ENCODE results near the gene WFDC9. TPM values are rescaled to one million over a fixed set of nuclear protein-coding genes. Genes with fewer than 3 reads are reported as not detected.
"Not testable (repeated sequence)": the region's sequence is repeated elsewhere in the genome, so short reads cannot be mapped to it uniquely, and the experiment has no call there.

The WFDC9 gene
- not detected for total RNA-seq

DNA sequence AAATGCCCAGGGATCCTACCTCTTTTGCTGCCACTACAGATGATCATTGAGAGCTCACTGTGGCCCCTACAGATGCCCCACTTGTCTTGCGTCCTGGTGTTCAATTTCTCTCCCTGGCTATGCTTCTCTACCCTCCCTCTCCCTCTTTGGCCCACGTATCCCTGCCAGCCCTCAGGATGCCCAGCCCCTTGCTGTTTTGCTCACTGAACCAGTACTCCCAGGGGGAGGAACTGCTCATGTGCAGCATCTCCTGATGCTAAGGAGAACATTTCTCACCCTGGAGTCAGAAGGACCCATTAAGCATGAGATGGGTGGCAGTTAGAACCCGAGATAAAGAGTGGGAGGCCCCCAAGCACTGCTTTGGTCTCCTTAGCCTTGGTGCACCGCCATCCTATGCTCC is at the start of gene WFDC9:
WFDC9 (minus strand) TSS at position 101 of the 400 bp plus-strand sequence. CDS start 21,103 bp downstream, outside the sequence.
- H3K27ac Mint-ChIP-seq, result no peak within 1 kb of the TSS
- H3K9me3 Mint-ChIP-seq, result no peaks in the 10 kb centered on the region

DNA sequence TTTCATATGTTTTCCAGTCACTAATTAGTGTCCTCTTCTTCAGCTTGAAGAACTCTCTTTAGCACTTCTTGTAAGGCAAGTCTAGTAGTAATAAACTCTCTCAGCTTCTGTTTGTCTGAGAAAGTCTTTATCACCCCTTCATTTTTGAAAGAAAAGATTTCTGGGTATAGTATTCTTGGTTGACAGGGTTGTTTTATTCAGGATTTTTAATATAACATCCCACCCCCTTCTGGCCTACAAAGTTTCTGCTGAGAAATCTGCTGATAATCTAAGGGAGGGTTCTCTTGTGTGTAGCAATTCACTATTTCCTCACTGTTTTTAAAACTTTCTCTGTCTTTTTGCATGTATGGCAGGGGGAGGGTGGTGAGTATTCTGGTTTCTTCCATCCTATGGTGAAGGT is 48.6 kb upstream of the WFDC9 start:
- Mint-ChIP-seq H3K9me3 (peaks cover 8 to 10% of the 10 kb centered on the region in 2 donors), H3K4me3 (no peak overlapping the region)

More for the DNA sequence above, at the start of gene WFDC9:
- H3K36me3 Mint-ChIP-seq (ENCODE audit: insufficient read depth in 2 of 2), result no peaks in the 10 kb centered on the region
- no peak for ATAC-seq (replicated peaks in 1 of 2)
- no peak within 1 kb of the TSS for H3K4me3 Mint-ChIP-seq
- H3K4me1 Mint-ChIP-seq (ENCODE audit: low read depth), result peaks cover 5% of the 10 kb centered on the region
- peaks cover 48% of the 10 kb centered on the region for H3K27me3 Mint-ChIP-seq (ENCODE audit: low read depth)
- no peak for DNase-seq

DNA sequence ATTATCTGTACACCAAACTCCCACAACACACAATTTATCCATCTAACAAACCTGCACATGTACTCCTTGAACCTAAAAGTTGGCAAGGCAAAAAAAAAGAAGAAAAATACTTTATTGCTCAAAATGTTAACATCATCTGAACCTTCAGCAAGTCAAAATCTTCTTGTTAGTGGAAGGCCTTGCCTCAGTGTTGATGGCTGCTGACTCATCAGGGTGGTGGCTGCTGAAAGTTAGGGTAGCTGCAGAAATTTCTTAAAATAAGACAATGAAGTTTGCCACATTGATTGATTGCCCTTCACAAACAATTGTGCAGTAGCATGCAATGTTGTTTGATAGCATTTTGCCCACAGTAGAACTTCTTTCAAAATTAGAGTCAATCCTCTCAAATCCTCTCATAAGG is 41.7 kb upstream of the WFDC9 start:
- H3K4me3 Mint-ChIP-seq, result no peak overlapping the region
- H3K27ac Mint-ChIP-seq, result no peak overlapping the region
- peaks cover 48% of the 10 kb centered on the region for H3K27me3 Mint-ChIP-seq (ENCODE audit: low read depth)
- DNase-seq, result no peak
- ATAC-seq (replicated peaks in 1 of 2), result no peak
- H3K36me3 Mint-ChIP-seq (ENCODE audit: insufficient read depth in 2 of 2), result no peaks in the 10 kb centered on the region
- H3K9me3 Mint-ChIP-seq, result peaks cover 3 to 4% of the 10 kb centered on the region in 2 donors
- no peaks in the 10 kb centered on the region for H3K4me1 Mint-ChIP-seq (ENCODE audit: low read depth)

More for the DNA sequence above, 48.6 kb upstream of the WFDC9 start:
- Mint-ChIP-seq H3K27ac (no peak overlapping the region), H3K36me3 (ENCODE audit: insufficient read depth in 2 of 2) (peaks cover 2 to 5% of the 10 kb centered on the region in 2 donors), H3K27me3 (ENCODE audit: low read depth) (peaks cover 14% of the 10 kb centered on the region), H3K4me1 (ENCODE audit: low read depth) (no peaks in the 10 kb centered on the region)
- no peak for DNase-seq
- no peak for ATAC-seq (replicated peaks in 1 of 2)

DNA sequence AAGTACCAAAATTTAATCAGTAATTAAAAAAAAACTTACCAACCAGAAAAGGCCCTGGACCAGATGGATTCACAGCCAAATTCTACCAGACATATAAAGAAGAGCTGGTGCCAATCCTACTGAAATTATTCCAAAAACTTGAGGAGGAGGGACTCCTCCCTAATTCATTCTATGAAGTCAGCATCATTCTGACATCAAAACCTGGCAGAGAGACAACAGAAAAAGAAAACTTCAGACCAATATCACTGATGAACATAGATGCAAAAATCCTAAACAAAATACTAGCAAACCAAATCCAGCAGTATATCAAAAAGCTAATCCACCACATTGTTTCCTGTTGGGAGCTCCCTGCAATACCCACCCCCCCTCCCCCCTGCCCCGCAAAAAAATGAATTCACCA is 39.1 kb upstream of the WFDC9 start, which contains the start of gene WFDC11:
WFDC11 (minus strand) TSS at position 101 of the 400 bp plus-strand sequence. CDS start 19,639 bp downstream, outside the sequence.
- ATAC-seq (replicated peaks in 1 of 2) (no peak), DNase-seq (no peak)
- no peak within 1 kb of the TSS for H3K27ac Mint-ChIP-seq
- no peaks in the 10 kb centered on the region for H3K4me1 Mint-ChIP-seq (ENCODE audit: low read depth)
- H3K27me3 Mint-ChIP-seq (ENCODE audit: low read depth), result peaks cover 45% of the 10 kb centered on the region
- no peaks in the 10 kb centered on the region for H3K36me3 Mint-ChIP-seq (ENCODE audit: insufficient read depth in 2 of 2)
- H3K4me3 Mint-ChIP-seq, result no peak within 1 kb of the TSS
- H3K9me3 Mint-ChIP-seq, result peaks cover 0 to 3% of the 10 kb centered on the region in 2 donors

DNA sequence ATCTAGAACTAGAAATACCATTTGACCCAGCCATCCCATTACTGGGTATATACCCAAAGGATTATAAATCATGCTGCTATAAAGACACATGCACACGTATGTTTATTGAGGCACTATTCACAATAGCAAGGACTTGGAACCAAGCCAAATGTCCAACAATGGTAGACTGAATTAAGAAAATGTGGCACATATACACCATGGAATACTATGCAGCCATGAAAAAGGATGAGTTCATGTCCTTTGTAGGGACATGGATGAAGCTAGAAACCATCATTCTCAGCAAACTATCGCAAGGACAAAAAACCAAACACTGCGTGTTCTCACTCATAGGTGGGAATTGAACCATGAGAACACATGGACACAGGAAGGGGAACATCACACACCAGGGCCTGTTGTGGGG is 26.0 kb upstream of the WFDC9 start:
- not testable (repeated sequence) for H3K4me1 Mint-ChIP-seq (ENCODE audit: low read depth)

DNA sequence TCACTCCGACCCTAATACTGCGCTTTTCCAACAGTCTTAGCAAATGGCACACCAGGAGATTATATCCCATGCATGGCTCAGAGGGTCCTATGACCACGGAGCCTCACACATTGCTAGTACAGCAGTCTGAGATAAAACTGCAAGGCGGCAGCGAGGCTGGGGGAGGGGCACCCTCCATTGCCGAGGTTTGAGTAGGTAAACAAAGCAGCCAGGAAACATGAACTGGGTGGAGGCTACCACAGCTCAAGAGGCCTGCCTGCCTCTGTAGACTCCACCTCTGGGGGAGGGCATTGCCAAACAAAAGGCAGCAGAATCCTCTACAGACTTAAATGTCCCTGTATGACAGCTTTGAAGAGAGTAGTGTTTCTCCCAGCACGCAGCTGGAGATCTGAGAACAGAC is 20.6 kb upstream of the WFDC9 start:
- not testable (repeated sequence) for H3K27ac Mint-ChIP-seq; H3K4me1 Mint-ChIP-seq (ENCODE audit: low read depth); H3K36me3 Mint-ChIP-seq (ENCODE audit: insufficient read depth in 2 of 2); DNase-seq; ATAC-seq (replicated peaks in 1 of 2); H3K4me3 Mint-ChIP-seq; H3K9me3 Mint-ChIP-seq
- peaks cover 27% of the 10 kb centered on the region for H3K27me3 Mint-ChIP-seq (ENCODE audit: low read depth)

More for the DNA sequence above, 26.0 kb upstream of the WFDC9 start:
- not testable (repeated sequence) for DNase-seq; ATAC-seq (replicated peaks in 1 of 2); H3K36me3 Mint-ChIP-seq (ENCODE audit: insufficient read depth in 2 of 2); H3K27ac Mint-ChIP-seq; H3K9me3 Mint-ChIP-seq; H3K4me3 Mint-ChIP-seq
- H3K27me3 Mint-ChIP-seq (ENCODE audit: low read depth), result peaks cover 26% of the 10 kb centered on the region

DNA sequence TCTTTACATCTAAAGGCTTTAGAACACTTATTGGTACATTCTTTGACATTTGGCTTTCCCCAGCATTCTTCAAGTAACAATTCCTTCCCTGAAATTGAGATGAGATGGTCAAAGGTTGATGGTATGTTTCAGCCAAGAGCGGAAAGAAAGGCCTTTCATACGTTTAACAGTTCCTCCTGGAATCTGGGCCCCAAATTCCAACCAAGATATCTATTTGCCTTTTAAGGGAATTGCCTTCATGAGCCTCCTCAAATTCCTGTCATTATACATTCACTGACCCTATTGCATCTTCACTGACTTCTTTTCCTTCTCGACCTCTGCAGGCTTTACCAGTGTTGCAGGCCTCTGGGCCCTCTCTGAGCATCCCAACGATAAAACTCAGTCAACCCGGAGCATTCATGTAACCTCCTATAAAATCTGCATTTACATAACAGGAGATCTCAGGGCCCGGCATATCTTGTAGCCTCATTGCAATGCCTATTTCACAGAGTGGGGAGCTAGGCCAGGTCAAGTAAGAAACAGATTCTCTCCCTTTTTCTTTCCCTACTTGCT is 18.3 kb upstream of the WFDC9 start:
- Mint-ChIP-seq H3K9me3 (peaks cover 0 to 3% of the 10 kb centered on the region in 2 donors), H3K4me1 (ENCODE audit: low read depth) (no peaks in the 10 kb centered on the region), H3K27ac (no peak overlapping the region), H3K36me3 (ENCODE audit: insufficient read depth in 2 of 2) (no peaks in the 10 kb centered on the region), H3K27me3 (ENCODE audit: low read depth) (peaks cover 22% of the 10 kb centered on the region), H3K4me3 (no peak overlapping the region)
- DNase-seq, result no peak
- no peak for ATAC-seq (replicated peaks in 1 of 2)

DNA sequence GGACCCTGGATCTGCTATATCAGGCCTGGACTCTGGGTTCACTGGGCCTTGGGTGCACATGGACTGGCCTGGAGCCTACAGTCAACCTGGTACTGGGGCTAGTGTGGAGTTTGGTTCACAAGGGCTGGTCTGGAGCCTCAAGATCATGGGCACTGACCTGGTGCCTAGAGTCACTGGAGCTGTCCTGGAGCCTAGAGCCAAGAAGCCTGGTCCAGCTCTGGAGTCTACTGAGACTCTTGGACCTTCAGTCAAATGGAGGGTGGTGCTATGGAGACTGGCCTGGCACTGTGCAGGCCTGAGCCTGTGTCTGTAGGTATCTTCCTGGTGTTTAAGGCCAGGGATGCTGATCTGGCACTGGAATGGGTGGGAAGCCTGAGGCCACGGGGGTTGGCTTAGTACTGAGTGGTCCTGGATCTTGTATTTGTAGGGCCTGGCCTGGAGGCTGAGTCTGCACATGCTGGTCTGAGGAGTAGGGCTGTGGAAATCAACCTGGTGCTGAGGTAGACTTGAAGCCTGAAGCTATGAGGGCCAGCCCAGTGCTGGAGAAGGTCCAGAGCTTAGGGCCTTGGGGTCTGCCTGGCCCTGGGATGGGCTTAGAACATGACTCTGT is 16.5 kb upstream of the WFDC9 start:
- no peak overlapping the region for H3K4me3 Mint-ChIP-seq
- ATAC-seq (replicated peaks in 1 of 2), result no peak

DNA sequence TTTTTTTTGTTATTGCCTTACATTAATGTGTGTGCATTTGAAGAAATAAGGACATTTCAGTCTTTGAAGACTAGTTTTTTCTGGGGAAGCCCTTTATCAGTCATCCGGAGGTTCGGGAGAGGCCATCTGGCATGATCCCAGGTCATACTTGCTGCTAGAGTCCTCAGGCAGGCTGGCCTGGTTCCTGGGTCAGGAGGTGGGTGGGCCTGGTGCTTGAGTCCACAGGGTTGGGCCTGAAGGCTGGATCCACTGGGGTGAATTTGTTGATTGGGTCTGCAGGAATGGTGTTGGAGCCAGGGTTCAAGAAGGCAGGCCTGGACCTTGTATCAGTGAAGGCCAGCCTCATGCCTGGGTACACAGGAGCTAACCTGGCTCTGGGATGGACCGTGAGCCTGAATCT is 15.8 kb upstream of the WFDC9 start:
- no peak overlapping the region for H3K4me3 Mint-ChIP-seq
- no peaks in the 10 kb centered on the region for H3K27me3 Mint-ChIP-seq (ENCODE audit: low read depth)
- DNase-seq (no peak), ATAC-seq (replicated peaks in 1 of 2) (no peak)
- no peak overlapping the region for H3K27ac Mint-ChIP-seq
- no peaks in the 10 kb centered on the region for H3K36me3 Mint-ChIP-seq (ENCODE audit: insufficient read depth in 2 of 2)
- H3K4me1 Mint-ChIP-seq (ENCODE audit: low read depth), result no peaks in the 10 kb centered on the region
- no peaks in the 10 kb centered on the region for H3K9me3 Mint-ChIP-seq

More for the DNA sequence above, 16.5 kb upstream of the WFDC9 start:
- no peak for DNase-seq
- H3K36me3 Mint-ChIP-seq (ENCODE audit: insufficient read depth in 2 of 2), result no peaks in the 10 kb centered on the region
- H3K27ac Mint-ChIP-seq, result no peak overlapping the region
- peaks cover 6% of the 10 kb centered on the region for H3K27me3 Mint-ChIP-seq (ENCODE audit: low read depth)
- H3K9me3 Mint-ChIP-seq, result peaks cover 0 to 2% of the 10 kb centered on the region in 2 donors
- no peaks in the 10 kb centered on the region for H3K4me1 Mint-ChIP-seq (ENCODE audit: low read depth)

DNA sequence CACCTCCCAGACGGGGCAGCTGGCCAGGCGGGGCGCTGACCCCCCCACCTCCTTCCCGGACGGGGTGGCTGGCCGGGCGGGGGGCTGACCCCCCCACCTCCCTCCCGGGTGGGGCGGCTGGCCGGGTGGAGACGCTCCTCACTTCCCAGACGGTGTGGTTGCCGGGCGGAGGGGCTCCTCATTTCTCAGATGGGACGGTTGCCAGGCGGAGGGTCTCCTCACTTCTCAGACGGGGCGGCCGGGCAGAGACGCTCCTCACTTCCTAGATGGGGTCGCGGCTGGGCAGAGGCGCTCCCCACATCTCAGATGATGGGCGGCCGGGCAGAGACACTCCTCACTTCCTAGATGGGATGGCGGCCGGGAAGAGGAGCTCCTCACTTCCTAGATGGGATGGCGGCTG is 14.8 kb upstream of the WFDC9 start:
- not testable (repeated sequence) for H3K4me3 Mint-ChIP-seq, H3K9me3 Mint-ChIP-seq, H3K27ac Mint-ChIP-seq

DNA sequence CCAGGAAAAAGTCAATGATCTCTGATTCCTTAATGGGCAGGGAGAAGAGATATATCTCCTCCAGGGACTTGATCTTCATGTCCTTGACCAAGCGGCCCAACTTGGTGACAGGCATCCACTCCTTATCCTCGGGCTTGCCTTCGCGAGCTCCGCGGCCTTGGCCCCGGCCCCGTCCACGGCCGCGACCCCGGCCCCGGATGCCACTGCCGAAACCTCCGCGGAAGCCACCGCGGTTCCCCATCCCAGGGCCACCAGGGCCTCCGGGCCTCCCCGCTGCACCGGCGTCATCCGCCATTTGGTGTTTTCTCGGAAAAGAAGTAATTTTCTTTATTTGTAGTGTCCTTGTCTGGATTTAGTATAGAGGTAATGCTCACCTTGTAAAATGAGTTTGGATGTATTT is 10.0 kb upstream of the WFDC9 start:
- H3K36me3 Mint-ChIP-seq (ENCODE audit: insufficient read depth in 2 of 2); DNase-seq; H3K27me3 Mint-ChIP-seq (ENCODE audit: low read depth); H3K4me3 Mint-ChIP-seq; H3K27ac Mint-ChIP-seq; H3K9me3 Mint-ChIP-seq; ATAC-seq (replicated peaks in 1 of 2); H3K4me1 Mint-ChIP-seq (ENCODE audit: low read depth): not testable (repeated sequence)

More for the DNA sequence above, 14.8 kb upstream of the WFDC9 start:
- not testable (repeated sequence) for H3K4me1 Mint-ChIP-seq (ENCODE audit: low read depth); H3K27me3 Mint-ChIP-seq (ENCODE audit: low read depth); H3K36me3 Mint-ChIP-seq (ENCODE audit: insufficient read depth in 2 of 2); DNase-seq; ATAC-seq (replicated peaks in 1 of 2)

DNA sequence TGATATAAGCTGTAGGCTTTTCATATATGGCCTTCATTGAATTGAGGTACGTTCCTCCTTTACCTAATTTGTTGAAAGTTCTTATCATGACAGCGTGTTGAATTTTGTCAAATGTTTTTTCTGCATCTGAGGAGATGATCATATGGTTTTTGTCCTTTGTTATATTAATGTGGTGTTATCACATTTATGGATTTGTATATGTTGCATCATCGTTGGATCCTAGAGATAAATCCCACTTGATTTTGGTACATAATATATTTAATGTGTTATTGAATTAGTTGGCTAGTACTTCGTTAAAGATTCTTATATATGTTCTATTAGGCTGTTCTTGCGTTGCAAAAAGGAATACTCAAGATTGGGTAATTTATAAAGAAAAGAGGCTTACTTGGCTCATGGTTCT is 8.6 kb upstream of the WFDC9 start:
- Mint-ChIP-seq H3K4me3 (no peak overlapping the region), H3K9me3 (no peaks in the 10 kb centered on the region), H3K27ac (no peak overlapping the region), H3K4me1 (ENCODE audit: low read depth) (no peaks in the 10 kb centered on the region), H3K36me3 (ENCODE audit: insufficient read depth in 2 of 2) (no peaks in the 10 kb centered on the region), H3K27me3 (ENCODE audit: low read depth) (peaks cover 10% of the 10 kb centered on the region)
- DNase-seq, result no peak
- ATAC-seq (replicated peaks in 1 of 2), result no peak

DNA sequence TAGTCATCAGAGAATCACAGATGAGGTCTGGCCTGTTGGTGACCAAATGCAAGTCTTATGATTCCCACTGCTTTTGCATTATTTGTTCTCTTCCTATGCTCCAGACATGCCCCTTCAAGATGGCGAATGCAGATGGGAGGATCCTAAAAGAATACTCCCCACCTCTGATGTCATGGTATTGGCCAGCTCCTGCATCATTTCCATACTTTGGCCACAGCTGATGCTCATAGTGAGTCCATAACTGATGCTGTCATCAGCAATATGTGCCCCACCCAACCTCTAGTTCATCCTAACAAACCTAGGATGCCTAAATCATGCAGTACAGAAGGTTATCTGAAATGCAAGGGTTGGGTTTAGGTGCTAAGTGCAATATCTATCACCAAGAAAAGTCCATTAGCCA is 5.4 kb upstream of the WFDC9 start:
- Mint-ChIP-seq H3K4me1 (ENCODE audit: low read depth) (no peaks in the 10 kb centered on the region), H3K4me3 (no peak overlapping the region), H3K27ac (no peak overlapping the region), H3K36me3 (ENCODE audit: insufficient read depth in 2 of 2) (no peaks in the 10 kb centered on the region), H3K9me3 (no peaks in the 10 kb centered on the region), H3K27me3 (ENCODE audit: low read depth) (peaks cover 26% of the 10 kb centered on the region)
- DNase-seq, result no peak
- no peak for ATAC-seq (replicated peaks in 1 of 2)

DNA sequence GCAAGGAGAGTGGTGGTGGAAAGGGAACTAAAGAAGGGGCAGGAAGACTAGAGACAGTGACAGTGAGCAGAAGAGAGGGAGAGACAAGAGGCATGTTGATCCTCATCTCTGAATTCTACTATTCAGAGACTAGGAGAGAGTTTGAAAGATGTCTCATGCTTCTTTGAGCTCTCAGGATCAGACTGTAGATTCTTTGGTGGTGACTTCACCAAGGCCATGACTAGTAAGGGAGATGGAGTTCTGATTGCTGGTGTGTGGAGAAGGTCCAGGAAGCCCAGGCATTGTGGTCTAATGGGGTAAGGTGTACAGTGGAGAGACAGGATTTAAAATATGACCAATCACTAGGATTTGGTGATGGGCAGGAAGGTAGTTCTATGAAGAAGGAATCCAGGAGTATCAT is 713 bp downstream of the WFDC9 start:
- DNase-seq (no peak), ATAC-seq (replicated peaks in 1 of 2) (no peak)
- no peak overlapping the region for H3K27ac Mint-ChIP-seq
- no peaks in the 10 kb centered on the region for H3K36me3 Mint-ChIP-seq (ENCODE audit: insufficient read depth in 2 of 2)
- H3K4me1 Mint-ChIP-seq (ENCODE audit: low read depth), result peaks cover 5% of the 10 kb centered on the region
- peaks cover 0 to 1% of the 10 kb centered on the region in 2 donors for H3K9me3 Mint-ChIP-seq
- peaks cover 51% of the 10 kb centered on the region for H3K27me3 Mint-ChIP-seq (ENCODE audit: low read depth)
- H3K4me3 Mint-ChIP-seq, result no peak overlapping the region

Measured in activated T-cell treated with anti-CD3 and anti-CD28 coated beads, Interleukin-2, amount 50 U/mL, for 72 hours (primary cell).